IPS DF 4.7 (cell line): ENCODE results near the gene FBXL3.
"Not testable (repeated sequence)": the region's sequence is repeated elsewhere in the genome, so short reads cannot be mapped to it uniquely, and the experiment has no call there.

Source experiments
- DNase-seq: peaks from one replicate; pipeline ENCODE4 v3.0.0-alpha.2; 2013; ENCODE audit warnings: low spot score; ENCODE audit errors: extremely low read depth

FBXL3 gene

GRCh38 chr13:77026255-77026860 lies 601 bp downstream of the FBXL3 start:
- DNase-seq: no peak

GRCh38 chr13:77022341-77022740 lies 4.6 kb downstream of the FBXL3 start:
- DNase-seq: no peak

GRCh38 chr13:77019756-77020155 lies 7.2 kb downstream of the FBXL3 start:
- DNase-seq: no peak

GRCh38 chr13:77016888-77017623 lies 9.9 kb downstream of the FBXL3 start:
- DNase-seq: no peak

GRCh38 chr13:77016251-77016812 lies 10.6 kb downstream of the FBXL3 start:
- DNase-seq: no peak

- no peak for DNase-seq
These were observed 11.9 kb downstream of the FBXL3 start for GRCh38 chr13:77014906-77015685.

GRCh38 chr13:77013853-77014542 lies 13.0 kb downstream of the FBXL3 start:
- no peak for DNase-seq

GRCh38 chr13:77009719-77010118 lies 17.2 kb downstream of the FBXL3 start:
- not testable (repeated sequence) for DNase-seq

GRCh38 chr13:77009011-77009410 lies 17.9 kb downstream of the FBXL3 start:
- DNase-seq: no peak

GRCh38 chr13:77008337-77008736 lies 18.6 kb downstream of the FBXL3 start:
- not testable (repeated sequence) for DNase-seq

GRCh38 chr13:77002590-77003190 lies 24.3 kb downstream of the FBXL3 start:
- no peak for DNase-seq

- no peak for DNase-seq
These were observed 24.9 kb downstream of the FBXL3 start for GRCh38 chr13:77001963-77002587.

GRCh38 chr13:77001540-77001939 lies 25.4 kb downstream of the FBXL3 start:
- DNase-seq: no peak

- DNase-seq: no peak
These were observed 26.5 kb downstream of the FBXL3 start for GRCh38 chr13:77000475-77000874.

- DNase-seq: no peak
These were observed 32.7 kb downstream of the FBXL3 start for GRCh38 chr13:76994281-76994680.

GRCh38 chr13:76993473-76993872 lies 33.5 kb downstream of the FBXL3 start:
- no peak for DNase-seq

- DNase-seq: no peak
These were observed 33.9 kb downstream of the FBXL3 start for GRCh38 chr13:76993021-76993420.

GRCh38 chr13:76992548-76993001 lies 34.4 kb downstream of the FBXL3 start:
- no peak for DNase-seq

GRCh38 chr13:76991796-76992547 lies 35.0 kb downstream of the FBXL3 start, which contains the start of gene CLN5:
Gene CLN5, plus strand, starts transcription at chr13:76992081. Its CDS starts 18 bp downstream, at chr13:76992099.
- peak; percentile 62 for DNase-seq

GRCh38 chr13:76991432-76991795 lies 35.5 kb downstream of the FBXL3 start:
- no peak for DNase-seq
